ENCODE data around the gene ARID1A.

GRCh38 chr1:26705788-26706311, 10.0 kb downstream of the ARID1A start:
- TF ChIP-seq CTCF (IDR thresholded peaks at IDR 0.05), result no peak
- no peak for TF ChIP-seq POLR2A (IDR thresholded peaks at IDR 0.05)
